Hematopoietic multipotent progenitor cell treated with erythropoietin and hydrocortisone succinate and interleukin-3 and kit ligand, for 15 days (in vitro differentiated cells): Measurements from ENCODE around the gene ATP6V0E2.
"Not testable (repeated sequence)": the region's sequence is repeated elsewhere in the genome, so short reads cannot be mapped to it uniquely, and the experiment has no call there.

Source experiments
- DNase-seq: peaks from one replicate; pipeline ENCODE4 v3.0.0-alpha.2; 2015; ENCODE audit warnings: low spot score

ATP6V0E2 gene

GRCh38 chr7:149879766-149880637 is 6.2 kb downstream of the ATP6V0E2 start:
- DNase-seq: no peak

- DNase-seq: no peak
These were observed 7.0 kb downstream of the ATP6V0E2 start for GRCh38 chr7:149880638-149881311.

- DNase-seq: no peak
These were observed 7.8 kb downstream of the ATP6V0E2 start for GRCh38 chr7:149881328-149882247.

- DNase-seq: no peak
These were observed 8.7 kb downstream of the ATP6V0E2 start for GRCh38 chr7:149882248-149883047.

GRCh38 chr7:149883048-149883438 is 9.3 kb downstream of the ATP6V0E2 start:
- no peak for DNase-seq

- no peak for DNase-seq
These were observed 9.7 kb downstream of the ATP6V0E2 start for GRCh38 chr7:149883452-149883861.

GRCh38 chr7:149884016-149884415 is 10.2 kb downstream of the ATP6V0E2 start:
- DNase-seq: no peak

GRCh38 chr7:149884541-149884940 is 10.8 kb downstream of the ATP6V0E2 start:
- DNase-seq: no peak

GRCh38 chr7:149885191-149886017 is 11.6 kb downstream of the ATP6V0E2 start:
- no peak for DNase-seq

GRCh38 chr7:149886018-149886415 is 12.2 kb downstream of the ATP6V0E2 start:
- DNase-seq: no peak

- no peak for DNase-seq
These were observed 13.5 kb downstream of the ATP6V0E2 start for GRCh38 chr7:149887311-149887710.

- DNase-seq: not testable (repeated sequence)
These were observed 16.9 kb downstream of the ATP6V0E2 start for GRCh38 chr7:149890715-149891114.

GRCh38 chr7:149894957-149895356 is 21.2 kb downstream of the ATP6V0E2 start:
- DNase-seq: not testable (repeated sequence)

- not testable (repeated sequence) for DNase-seq
These were observed 34.1 kb downstream of the ATP6V0E2 start for GRCh38 chr7:149907776-149908376.

GRCh38 chr7:149910219-149910618 is 36.5 kb downstream of the ATP6V0E2 start:
- DNase-seq: not testable (repeated sequence)

- DNase-seq: not testable (repeated sequence)
These were observed 38.4 kb downstream of the ATP6V0E2 start for GRCh38 chr7:149912126-149912525.

GRCh38 chr7:149926414-149926813 is 52.6 kb downstream of the ATP6V0E2 start:
- DNase-seq: not testable (repeated sequence)
